H9 (cell line): ENCODE results near the gene VWA5B1. TPM values are rescaled to one million over a fixed set of nuclear protein-coding genes. Genes with fewer than 3 reads are reported as not detected.

Source experiments
- DNase-seq: peaks from one replicate; pipeline ENCODE4 v3.0.0-alpha.2; 2017
- H2AFZ ChIP-seq: one replicate; pipeline ENCODE4 v1.6.1; 2013; ENCODE audit warnings: mild to moderate bottlenecking, low read length, control low read depth, moderate library complexity
- H2AK5ac ChIP-seq: 2 replicates; pipeline ENCODE4 v1.6.1; 2013; ENCODE audit warnings: low read length, control low read depth, mixed read lengths; ENCODE audit not compliant: insufficient read length
- H2BK120ac ChIP-seq: one replicate; pipeline ENCODE4 v1.6.1; 2013; ENCODE audit warnings: low read depth, mild to moderate bottlenecking, low read length, control low read depth, inconsistent platforms; ENCODE audit not compliant: poor library complexity, severe bottlenecking
- H2BK12ac ChIP-seq: 2 replicates; pipeline ENCODE4 v1.6.1; 2013; ENCODE audit warnings: low read length, control low read depth, mixed read lengths, low read depth; ENCODE audit not compliant: insufficient read length
- H2BK15ac ChIP-seq: 2 replicates; pipeline ENCODE4 v1.6.1; 2013; ENCODE audit warnings: low read depth, low read length, control low read depth
- H2BK20ac ChIP-seq: one replicate; pipeline ENCODE4 v1.6.1; 2013; ENCODE audit warnings: low read depth, mild to moderate bottlenecking, low read length, control low read depth, inconsistent platforms; ENCODE audit not compliant: poor library complexity, severe bottlenecking
- H2BK5ac ChIP-seq: 2 replicates; pipeline ENCODE4 v1.6.1; 2013; ENCODE audit warnings: low read length, control low read depth, mixed read lengths; ENCODE audit not compliant: insufficient read length
- H3K14ac ChIP-seq: 2 replicates; pipeline ENCODE4 v1.6.1; 2013; ENCODE audit warnings: low read length, control low read depth; ENCODE audit not compliant: insufficient read depth
- H3K18ac ChIP-seq: 2 replicates; pipeline ENCODE4 v1.6.1; 2013; ENCODE audit warnings: low read depth, mild to moderate bottlenecking, mixed read lengths, low read length, control low read depth; ENCODE audit not compliant: insufficient read length
- H3K23ac ChIP-seq: 2 replicates; pipeline ENCODE4 v1.6.1; 2013; ENCODE audit warnings: low read length, control low read depth, mixed read lengths, low read depth; ENCODE audit not compliant: insufficient read length
- H3K23me2 ChIP-seq: 2 replicates; pipeline ENCODE4 v1.6.1; 2013; ENCODE audit warnings: low read depth, mild to moderate bottlenecking, mixed read lengths, low read length, control low read depth; ENCODE audit not compliant: insufficient read length, poor library complexity, severe bottlenecking
- H3K27ac ChIP-seq: 2 replicates; pipeline ENCODE4 v1.5.1; 2013; ENCODE audit warnings: low read length, control low read depth, mixed read lengths, low read depth; ENCODE audit not compliant: insufficient read length
- H3K27me3 ChIP-seq: 2 replicates; pipeline ENCODE4 v1.6.1; 2013; ENCODE audit warnings: low read length, control low read depth, inconsistent platforms; ENCODE audit not compliant: insufficient read depth
- H3K4ac ChIP-seq: 2 replicates; pipeline ENCODE4 v1.6.1; 2013; ENCODE audit warnings: low read depth, mild to moderate bottlenecking, control low read depth, inconsistent platforms, low read length, moderate library complexity
- H3K4me1 ChIP-seq: 2 replicates; pipeline ENCODE4 v1.6.1; 2013; ENCODE audit warnings: low read length, control low read depth, inconsistent platforms; ENCODE audit not compliant: insufficient read depth
- H3K4me2 ChIP-seq: 2 replicates; pipeline ENCODE4 v1.6.1; 2013; ENCODE audit warnings: low read length, control low read depth, mixed read lengths; ENCODE audit not compliant: insufficient read length, insufficient read depth
- H3K56ac ChIP-seq: 2 replicates; pipeline ENCODE4 v1.6.1; 2013; ENCODE audit warnings: low read depth, mild to moderate bottlenecking, mixed read lengths, low read length, control low read depth; ENCODE audit not compliant: insufficient read length
- H3K79me1 ChIP-seq: 2 replicates; pipeline ENCODE4 v1.6.1; 2013; ENCODE audit warnings: low read depth, mild to moderate bottlenecking, moderate library complexity, low read length, control low read depth, inconsistent platforms; ENCODE audit not compliant: insufficient read depth, poor library complexity, severe bottlenecking
- H3K79me2 ChIP-seq: 2 replicates; pipeline ENCODE4 v1.6.1; 2013; ENCODE audit warnings: low read length, control low read depth, inconsistent platforms; ENCODE audit not compliant: insufficient read depth
- H3K9ac ChIP-seq: 2 replicates; pipeline ENCODE4 v1.6.1; 2013; ENCODE audit warnings: low read length, control low read depth, mixed read lengths; ENCODE audit not compliant: insufficient read length; ENCODE audit errors: extremely low read depth
- H3K9me3 ChIP-seq: one replicate; pipeline ENCODE4 v1.6.1; 2013; ENCODE audit warnings: low read depth, low read length, inconsistent platforms; ENCODE audit not compliant: control insufficient read depth
- H3T11ph ChIP-seq: one replicate; pipeline ENCODE4 v1.6.1; 2013; ENCODE audit warnings: mild to moderate bottlenecking, low read length, control low read depth, inconsistent platforms
- H4K20me1 ChIP-seq: one replicate; pipeline ENCODE4 v1.6.1; 2013; ENCODE audit not compliant: control insufficient read depth, insufficient read length, insufficient read depth
- H4K5ac ChIP-seq: 2 replicates; pipeline ENCODE4 v1.6.1; 2013; ENCODE audit warnings: low read depth, mild to moderate bottlenecking, mixed read lengths, low read length, control low read depth; ENCODE audit not compliant: insufficient read length
- H4K8ac ChIP-seq: replicated peaks from 2 replicates; pipeline ENCODE4 v1.6.1; 2013; ENCODE audit warnings: low read length, control low read depth, mixed read lengths, low read depth; ENCODE audit not compliant: insufficient read length
- H4K91ac ChIP-seq: 2 replicates; pipeline ENCODE4 v1.6.1; 2013; ENCODE audit warnings: low read depth, mild to moderate bottlenecking, moderate library complexity, mixed read lengths, low read length, control low read depth; ENCODE audit not compliant: insufficient read length
- H3K27ac Mint-ChIP-seq, 3 experiments: 2 replicates in 2 of 3; 3 replicates in 1 of 3; pipeline ENCODE4 v1.8.0; 2020 to 2021; ENCODE audit warnings: mixed read lengths in 3 of 3, mild to moderate bottlenecking in 1 of 3, moderate library complexity in 1 of 3
- H3K27me3 Mint-ChIP-seq: 2 replicates; pipeline ENCODE4 v1.8.0; 2021; ENCODE audit warnings: low read depth, mild to moderate bottlenecking, moderate library complexity, mixed read lengths
- H3K36me3 Mint-ChIP-seq, 3 experiments: 2 replicates in 2 of 3; 3 replicates in 1 of 3; pipeline ENCODE4 v1.8.0; 2020 to 2021; ENCODE audit warnings: low read depth in 3 of 3, mixed read lengths in 3 of 3; ENCODE audit not compliant: insufficient read depth in 1 of 3
- H3K4me1 Mint-ChIP-seq, 2 experiments: 2 replicates each; pipeline ENCODE4 v1.8.0; 2020; ENCODE audit warnings: mixed read lengths in 2 of 2
- H3K4me3 Mint-ChIP-seq, 2 experiments: 2 replicates in 1 of 2; 3 replicates in 1 of 2; pipeline ENCODE4 v1.8.0; 2020 to 2021; ENCODE audit warnings: mild to moderate bottlenecking in 2 of 2, mixed read lengths in 2 of 2, moderate library complexity in 1 of 2
- H3K9me3 Mint-ChIP-seq, 2 experiments: 2 replicates in 1 of 2; 3 replicates in 1 of 2; pipeline ENCODE4 v1.8.0; 2020; ENCODE audit warnings: mild to moderate bottlenecking in 2 of 2, mixed read lengths in 2 of 2, moderate library complexity in 1 of 2
- WGBS: extraction: QIAGEN DNeasy Blood & Tissue Kit; methylation state at CpG from one replicate; pipeline ENCODE4 v1.1.7; 2013; ENCODE audit warnings: missing lambda C conversion rate, low lambda C conversion rate, mixed read lengths; ENCODE audit not compliant: insufficient read length; ENCODE audit errors: extremely low coverage; 5-methylcytosine and 5-hydroxymethylcytosine counted together
- total RNA-seq: library from RNA; stranded (reverse); gene quantifications from 2 replicates; pipeline ENCODE4 v1.2.1, GENCODE V29; 2021
- TF ChIP-seq, protein P1 (sequence below): fragments of 200-600 bp; sonication (generic); conservative IDR thresholded peaks from 3 replicates; pipeline ENCODE4 v1.8.0; 2021; ENCODE audit warnings: antibody characterized with exemption, mild to moderate bottlenecking

The VWA5B1 gene
- total RNA-seq, 1 experiment from 2014 or later: not detected

DNA sequence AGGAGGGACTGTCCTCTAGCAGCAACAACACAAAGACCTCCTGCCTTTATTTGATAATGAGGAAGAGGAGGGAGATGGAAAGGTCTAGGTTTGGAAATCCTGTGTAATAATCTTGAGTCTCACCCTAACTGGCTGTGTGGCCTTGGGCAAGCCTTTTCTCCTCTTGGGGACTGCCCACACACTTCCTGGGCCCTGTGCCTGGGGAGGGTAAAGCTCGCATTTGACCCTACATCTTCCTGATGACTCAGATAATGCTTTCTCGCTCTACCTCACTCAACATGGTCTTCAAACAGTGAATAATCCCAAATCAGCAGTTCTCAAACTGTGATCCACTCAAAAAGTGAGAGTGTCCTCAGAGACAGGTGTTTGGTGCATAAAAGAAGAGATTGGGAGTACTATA is 81.2 kb downstream of the VWA5B1 start:
- no peaks in the 10 kb centered on the region for H3K79me1 ChIP-seq
- Mint-ChIP-seq H3K4me3 (no peak overlapping the region), H3K9me3 (no peaks in the 10 kb centered on the region; a peak in 2 of 5 replicates), H3K27me3 (peaks cover 96% of the 10 kb centered on the region), H3K27ac (no peak overlapping the region), H3K4me1 (peaks cover 2 to 22% of the 10 kb centered on the region in 2 experiments; a peak in 3 of 4 replicates), H3K36me3 (no peaks in the 10 kb centered on the region)
- no peak overlapping the region for H3K56ac ChIP-seq
- no peaks in the 10 kb centered on the region for H3K79me2 ChIP-seq
- no peak overlapping the region for H3K14ac ChIP-seq
- no peak for DNase-seq
- H2BK15ac ChIP-seq: no peak overlapping the region
- no peak overlapping the region for H4K5ac ChIP-seq
- no peak overlapping the region for H2BK20ac ChIP-seq
- H2AK5ac ChIP-seq: no peak overlapping the region
- H3K4ac ChIP-seq: no peak overlapping the region
- H2AFZ ChIP-seq: no peak overlapping the region
- no peak overlapping the region for H2BK120ac ChIP-seq
- WGBS: no CpG with 5 or more reads among the region's 2 CpGs
- H3T11ph ChIP-seq: no peak overlapping the region
- no peak overlapping the region for H3K27ac ChIP-seq
- no peak overlapping the region for H2BK5ac ChIP-seq
- H3K18ac ChIP-seq: no peak overlapping the region
- H3K27me3 ChIP-seq: peaks cover 3% of the 10 kb centered on the region; the same call in 1 of the 2 replicates
- H3K9me3 ChIP-seq: no peaks in the 10 kb centered on the region
- no peak overlapping the region for H4K8ac ChIP-seq
- H3K4me2 ChIP-seq: no peak overlapping the region
- H4K91ac ChIP-seq: no peak overlapping the region
- H3K4me1 ChIP-seq: no peaks in the 10 kb centered on the region
- H2BK12ac ChIP-seq: no peak overlapping the region
- peaks cover 2% of the 10 kb centered on the region for H3K23me2 ChIP-seq
- H3K9ac ChIP-seq: no peak overlapping the region
- no peaks in the 10 kb centered on the region for H4K20me1 ChIP-seq
- H3K23ac ChIP-seq: no peak overlapping the region
- TF ChIP-seq, protein P1, sequence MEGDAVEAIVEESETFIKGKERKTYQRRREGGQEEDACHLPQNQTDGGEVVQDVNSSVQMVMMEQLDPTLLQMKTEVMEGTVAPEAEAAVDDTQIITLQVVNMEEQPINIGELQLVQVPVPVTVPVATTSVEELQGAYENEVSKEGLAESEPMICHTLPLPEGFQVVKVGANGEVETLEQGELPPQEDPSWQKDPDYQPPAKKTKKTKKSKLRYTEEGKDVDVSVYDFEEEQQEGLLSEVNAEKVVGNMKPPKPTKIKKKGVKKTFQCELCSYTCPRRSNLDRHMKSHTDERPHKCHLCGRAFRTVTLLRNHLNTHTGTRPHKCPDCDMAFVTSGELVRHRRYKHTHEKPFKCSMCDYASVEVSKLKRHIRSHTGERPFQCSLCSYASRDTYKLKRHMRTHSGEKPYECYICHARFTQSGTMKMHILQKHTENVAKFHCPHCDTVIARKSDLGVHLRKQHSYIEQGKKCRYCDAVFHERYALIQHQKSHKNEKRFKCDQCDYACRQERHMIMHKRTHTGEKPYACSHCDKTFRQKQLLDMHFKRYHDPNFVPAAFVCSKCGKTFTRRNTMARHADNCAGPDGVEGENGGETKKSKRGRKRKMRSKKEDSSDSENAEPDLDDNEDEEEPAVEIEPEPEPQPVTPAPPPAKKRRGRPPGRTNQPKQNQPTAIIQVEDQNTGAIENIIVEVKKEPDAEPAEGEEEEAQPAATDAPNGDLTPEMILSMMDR: no peak
